Ramos (cell line): ENCODE data around the gene HSPB8.
"Not testable (repeated sequence)": the region's sequence is repeated elsewhere in the genome, so short reads cannot be mapped to it uniquely, and the experiment has no call there.

Source experiments
- in situ Hi-C: fragments of 300-500 bp; cut with MboI; formaldehyde crosslinking; loops from one replicate; pipeline ENCODE4 v1.14.3; 2022; ENCODE audit warnings: low sequenced_read_pairs; ENCODE audit not compliant: unreplicated experiment

HSPB8 gene

GRCh38 chr12:119202544-119202943 lies 23.8 kb downstream of the HSPB8 start:
- in situ Hi-C loops = no loop called here

- in situ Hi-C loops = no loop called here
Observed at GRCh38 chr12:119204131-119204530, 25.4 kb downstream of the HSPB8 start.

- in situ Hi-C loops = no loop called here
Observed at GRCh38 chr12:119204671-119205285, 26.0 kb downstream of the HSPB8 start.

- in situ Hi-C loops = no loop called here
Observed at GRCh38 chr12:119206348-119207062, 27.8 kb downstream of the HSPB8 start.

- in situ Hi-C loops = no loop called here
Observed at GRCh38 chr12:119207063-119207560, 28.4 kb downstream of the HSPB8 start.

- in situ Hi-C loops = no loop called here
Observed at GRCh38 chr12:119208626-119209061, 29.9 kb downstream of the HSPB8 start.

- in situ Hi-C loops = no loop called here
Observed at GRCh38 chr12:119211884-119212283, 33.2 kb downstream of the HSPB8 start.

- in situ Hi-C loops = no loop called here
Observed at GRCh38 chr12:119216084-119216483, 37.4 kb downstream of the HSPB8 start.

GRCh38 chr12:119218875-119219274 lies 40.1 kb downstream of the HSPB8 start:
- in situ Hi-C loops = not testable (repeated sequence)

GRCh38 chr12:119222222-119222951 lies 43.7 kb downstream of the HSPB8 start:
- in situ Hi-C loops = no loop called here

- in situ Hi-C loops = no loop called here
Observed at GRCh38 chr12:119225454-119225853, 46.7 kb downstream of the HSPB8 start.

GRCh38 chr12:119227292-119227691 lies 48.6 kb downstream of the HSPB8 start:
- in situ Hi-C loops = no loop called here

- in situ Hi-C loops = no loop called here
Observed at GRCh38 chr12:119229205-119229604, 50.5 kb downstream of the HSPB8 start.

- in situ Hi-C loops = no loop called here
Observed at GRCh38 chr12:119229837-119230236, 51.1 kb downstream of the HSPB8 start.

- in situ Hi-C loops = no loop called here
Observed at GRCh38 chr12:119230807-119231206, 52.1 kb downstream of the HSPB8 start.

GRCh38 chr12:119231774-119232173 lies 53.0 kb downstream of the HSPB8 start:
- in situ Hi-C loops = no loop called here

- in situ Hi-C loops = no loop called here
Observed at GRCh38 chr12:119235197-119235751, 56.5 kb downstream of the HSPB8 start.

GRCh38 chr12:119236372-119236771 lies 57.6 kb downstream of the HSPB8 start:
- in situ Hi-C loops = no loop called here

GRCh38 chr12:119239040-119239439 lies 60.3 kb downstream of the HSPB8 start:
- in situ Hi-C loops = no loop called here

- in situ Hi-C loops = no loop called here
Observed at GRCh38 chr12:119241049-119241448, 62.3 kb downstream of the HSPB8 start.
